Sigmoid colon (tissue), 7 donors: ENCODE measurements around the gene MYO7A. TPM values are rescaled to one million over a fixed set of nuclear protein-coding genes. Genes with fewer than 3 reads are reported as not detected.

ENCODE experiments used
- DNase-seq: peaks from one replicate; pipeline ENCODE4 v3.0.0-alpha.2; 2019
- H3K27ac ChIP-seq, 4 donors: fragments of 200-600 bp; sonication (generic); one replicate each; pipeline ENCODE4 v1.5.1; 2016 to 2019; ENCODE audit warnings: mild to moderate bottlenecking in 1 of 4
- H3K27me3 ChIP-seq, 3 donors: fragments of 200-600 bp; sonication (generic); one replicate each; pipeline ENCODE4 v1.5.1; 2019; ENCODE audit warnings: mild to moderate bottlenecking in 1 of 3
- H3K36me3 ChIP-seq, 4 donors: fragments of 200-600 bp; sonication (generic); one replicate each; pipeline ENCODE4 v1.5.1; 2016 to 2019
- H3K4me1 ChIP-seq, 4 donors: fragments of 200-600 bp; sonication (generic); one replicate each; pipeline ENCODE4 v1.5.1; 2017 to 2019
- H3K4me3 ChIP-seq, 4 donors: fragments of 200-600 bp; sonication (generic); one replicate each; pipeline ENCODE4 v1.5.1; 2017 to 2019; ENCODE audit warnings: mild to moderate bottlenecking in 2 of 4, moderate library complexity in 1 of 4
- H3K9me3 ChIP-seq, 4 donors: fragments of 200-600 bp in 3 of 4; sonication (generic) in 3 of 4; one replicate each; pipeline versions ENCODE4 v1.5.1 to v1.6.1; 2013 to 2019
- CTCF ChIP-seq, 4 experiments: fragments of 450-650 bp in 3 of 4; fragments of 200-600 bp in 1 of 4; IDR thresholded peaks; one replicate each; pipeline ENCODE4 v1.5.1; 2016 to 2019; ENCODE audit warnings: antibody characterized with exemption in 4 of 4, mild to moderate bottlenecking in 3 of 4, moderate library complexity in 2 of 4
- EP300 ChIP-seq, 4 donors: sonication (generic); formaldehyde crosslinking; IDR thresholded peaks; one replicate each; pipeline ENCODE4 v1.6.1; 2017; ENCODE audit warnings: antibody characterized with exemption in 4 of 4
- POLR2A ChIP-seq, 2 donors: fragments of 450-650 bp; IDR thresholded peaks; one replicate each; pipeline ENCODE4 v1.6.1; 2016; ENCODE audit warnings: antibody characterized with exemption in 2 of 2, mild to moderate bottlenecking in 2 of 2, moderate library complexity in 2 of 2
- POLR2AphosphoS5 ChIP-seq, 4 donors: sonication (generic); formaldehyde crosslinking; IDR thresholded peaks; one replicate each; pipeline ENCODE4 v1.6.1; 2017; ENCODE audit warnings: antibody characterized with exemption in 4 of 4
- WGBS, 2 donors: extraction: QIAGEN DNeasy Blood & Tissue Kit; methylation state at CpG; one replicate each; pipeline ENCODE4 v1.1.7; 2013; 5-methylcytosine and 5-hydroxymethylcytosine counted together
- intact Hi-C: fragments of 100-400 bp; cut with DNase I; formaldehyde crosslinking; loops from one replicate; pipeline ENCODE4 v1.15.1; 2023
- polyA plus RNA-seq, 3 donors: library from polyadenylated mRNA; stranded (reverse); fragments of 200-250 nt; gene quantifications; one replicate each; pipeline ENCODE4 v1.2.3, GENCODE V29; 2013
- total RNA-seq, 4 donors: library from RNA; depleted of rRNA; stranded (reverse); fragments of >200 nt; gene quantifications; one replicate each; pipeline ENCODE4 v1.1.0, GENCODE V29; 2016
- donor health status: healthy with polysubstance abuse.
- donor health status: Bipolar disorder and iron deficiency.
- donor health status: healthy.

The MYO7A gene
- total and polyA plus RNA-seq, 7 donors = 1.8 to 12.8 (median 7.7) TPM

GRCh38 chr11:77163271-77163670 is 35.2 kb downstream of the MYO7A start:
- Histone ChIP-seq H3K27ac (no peak overlapping the region), H3K9me3 (no peaks in the 10 kb centered on the region), H3K27me3 (no peaks in the 10 kb centered on the region), H3K4me3 (no peak overlapping the region), H3K4me1 (no peaks in the 10 kb centered on the region), H3K36me3 (no peaks in the 10 kb centered on the region)
- DNase-seq = no peak
- intact Hi-C loops = no loop called here
- WGBS, 2 donors = 75 to 87% methylated on average over 6 of the region's 6 CpGs
- TF ChIP-seq CTCF (IDR thresholded peaks at IDR 0.05) (no peak), POLR2A (IDR thresholded peaks at IDR 0.05) (no peak), POLR2AphosphoS5 (IDR thresholded peaks at IDR 0.05) (no peak), EP300 (IDR thresholded peaks at IDR 0.05) (no peak)

- Histone ChIP-seq H3K36me3 (no peaks in the 10 kb centered on the region), H3K4me3 (no peak overlapping the region), H3K27ac (no peak overlapping the region), H3K27me3 (no peaks in the 10 kb centered on the region), H3K9me3 (no peaks in the 10 kb centered on the region), H3K4me1 (no peaks in the 10 kb centered on the region)
- TF ChIP-seq CTCF (IDR thresholded peaks at IDR 0.05) (no peak), POLR2A (IDR thresholded peaks at IDR 0.05) (no peak), EP300 (IDR thresholded peaks at IDR 0.05) (no peak), POLR2AphosphoS5 (IDR thresholded peaks at IDR 0.05) (no peak)
- intact Hi-C loops = no loop called here
- WGBS, 2 donors = 75 to 85% methylated on average over 5 of the region's 5 CpGs
- DNase-seq = no peak
These were observed 37.0 kb downstream of the MYO7A start for GRCh38 chr11:77165066-77165465.

- H3K27ac ChIP-seq = no peak overlapping the region
- no peak for DNase-seq
- H3K4me3 ChIP-seq = no peak overlapping the region
- TF ChIP-seq CTCF (IDR thresholded peaks at IDR 0.05) (no peak), EP300 (IDR thresholded peaks at IDR 0.05) (no peak), POLR2AphosphoS5 (IDR thresholded peaks at IDR 0.05) (no peak), POLR2A (IDR thresholded peaks at IDR 0.05) (no peak)
- H3K4me1 ChIP-seq = no peaks in the 10 kb centered on the region
- H3K36me3 ChIP-seq = no peaks in the 10 kb centered on the region
- H3K9me3 ChIP-seq = no peaks in the 10 kb centered on the region
- intact Hi-C loops = no loop called here
- WGBS, 2 donors = 88 to 91% methylated on average over 8 of the region's 8 CpGs
- no peaks in the 10 kb centered on the region for H3K27me3 ChIP-seq
These were observed 38.0 kb downstream of the MYO7A start for GRCh38 chr11:77166021-77166420.

- H3K9me3 ChIP-seq = no peaks in the 10 kb centered on the region
- H3K27me3 ChIP-seq = no peaks in the 10 kb centered on the region
- H3K27ac ChIP-seq = no peak overlapping the region
- no peak for DNase-seq
- intact Hi-C loops = no loop called here
- no peaks in the 10 kb centered on the region for H3K36me3 ChIP-seq
- TF ChIP-seq POLR2A (IDR thresholded peaks at IDR 0.05) (no peak), CTCF (IDR thresholded peaks at IDR 0.05) (no peak), POLR2AphosphoS5 (IDR thresholded peaks at IDR 0.05) (no peak), EP300 (IDR thresholded peaks at IDR 0.05) (no peak)
- no peaks in the 10 kb centered on the region for H3K4me1 ChIP-seq
- H3K4me3 ChIP-seq = no peak overlapping the region
- WGBS, 2 donors = 93% methylated on average over 9 of the region's 9 CpGs
These were observed 39.1 kb downstream of the MYO7A start for GRCh38 chr11:77167111-77167626.

- no peak for DNase-seq
- no peak overlapping the region for H3K27ac ChIP-seq
- intact Hi-C loops = no loop called here
- no peaks in the 10 kb centered on the region for H3K4me1 ChIP-seq
- WGBS, 2 donors = 75 to 81% methylated on average over 8 of the region's 8 CpGs
- H3K27me3 ChIP-seq = no peaks in the 10 kb centered on the region
- H3K4me3 ChIP-seq = no peak overlapping the region
- no peaks in the 10 kb centered on the region for H3K36me3 ChIP-seq
- no peaks in the 10 kb centered on the region for H3K9me3 ChIP-seq
- TF ChIP-seq POLR2AphosphoS5 (IDR thresholded peaks at IDR 0.05) (no peak), CTCF (IDR thresholded peaks at IDR 0.05) (no peak), POLR2A (IDR thresholded peaks at IDR 0.05) (no peak), EP300 (IDR thresholded peaks at IDR 0.05) (no peak)
These were observed 39.7 kb downstream of the MYO7A start for GRCh38 chr11:77167791-77168190.
